Keratinocyte (primary cell): ENCODE data around the gene TBR1.

Experiments used
- EZH2 ChIP-seq: IDR thresholded peaks from one replicate; pipeline ENCODE4 v1.6.1; 2012; ENCODE audit warnings: inconsistent platforms, mild to moderate bottlenecking, low read length, moderate library complexity
- TF ChIP-seq, protein P1 (sequence below), 3 experiments: IDR thresholded peaks in 1 of 3; conservative IDR thresholded peaks in 1 of 3; optimal IDR thresholded peaks in 1 of 3; 2 replicates in 2 of 3; 3 replicates in 1 of 3; pipeline versions ENCODE3 to v1.5.1; 2011; ENCODE audit warnings: low read length in 3 of 3, mild to moderate bottlenecking in 3 of 3, moderate library complexity in 2 of 3, control low read depth in 1 of 3, inconsistent platforms in 1 of 3; ENCODE audit not compliant: insufficient read depth in 2 of 3; ENCODE audit errors: extremely low read depth in 1 of 3

DNA sequence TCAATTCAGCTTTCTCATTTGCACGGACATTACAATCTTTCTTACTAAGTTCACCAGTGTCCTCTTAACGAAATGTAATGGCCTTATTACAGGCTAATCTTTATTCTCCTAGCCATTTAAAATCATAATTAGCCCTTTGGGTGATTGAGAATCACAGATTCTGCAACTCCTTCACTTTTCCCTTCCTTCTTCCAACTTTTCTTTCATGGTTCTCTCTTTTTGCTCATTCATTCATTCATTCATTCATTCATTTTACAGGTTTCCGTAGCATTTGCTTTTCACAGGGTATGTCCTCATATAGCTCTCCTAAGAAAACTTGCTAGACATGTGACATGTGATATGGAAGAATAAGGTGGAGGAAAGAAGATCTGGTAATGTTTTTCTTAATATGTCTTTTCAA lies 16.0 kb downstream of the TBR1 start:
- TF ChIP-seq, protein P1, sequence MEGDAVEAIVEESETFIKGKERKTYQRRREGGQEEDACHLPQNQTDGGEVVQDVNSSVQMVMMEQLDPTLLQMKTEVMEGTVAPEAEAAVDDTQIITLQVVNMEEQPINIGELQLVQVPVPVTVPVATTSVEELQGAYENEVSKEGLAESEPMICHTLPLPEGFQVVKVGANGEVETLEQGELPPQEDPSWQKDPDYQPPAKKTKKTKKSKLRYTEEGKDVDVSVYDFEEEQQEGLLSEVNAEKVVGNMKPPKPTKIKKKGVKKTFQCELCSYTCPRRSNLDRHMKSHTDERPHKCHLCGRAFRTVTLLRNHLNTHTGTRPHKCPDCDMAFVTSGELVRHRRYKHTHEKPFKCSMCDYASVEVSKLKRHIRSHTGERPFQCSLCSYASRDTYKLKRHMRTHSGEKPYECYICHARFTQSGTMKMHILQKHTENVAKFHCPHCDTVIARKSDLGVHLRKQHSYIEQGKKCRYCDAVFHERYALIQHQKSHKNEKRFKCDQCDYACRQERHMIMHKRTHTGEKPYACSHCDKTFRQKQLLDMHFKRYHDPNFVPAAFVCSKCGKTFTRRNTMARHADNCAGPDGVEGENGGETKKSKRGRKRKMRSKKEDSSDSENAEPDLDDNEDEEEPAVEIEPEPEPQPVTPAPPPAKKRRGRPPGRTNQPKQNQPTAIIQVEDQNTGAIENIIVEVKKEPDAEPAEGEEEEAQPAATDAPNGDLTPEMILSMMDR (optimal IDR thresholded peaks at IDR 0.05 in 1 of 3, IDR thresholded peaks at IDR 0.05 in 1 of 3, conservative IDR thresholded peaks at IDR 0.05 in 1 of 3; ENCODE audit: extremely low read depth in 1 of 3, insufficient read depth in 2 of 3, low read length in 3 of 3): no peak
- no peak for TF ChIP-seq EZH2
